ENCODE measurements around the gene RFPL3.
A peak's percentile ranks its signal among the peaks of the same experiment; 100 is the strongest.
"Not testable (repeated sequence)": the region's sequence is repeated elsewhere in the genome, so short reads cannot be mapped to it uniquely, and the experiment has no call there.

RFPL3 gene

DNA sequence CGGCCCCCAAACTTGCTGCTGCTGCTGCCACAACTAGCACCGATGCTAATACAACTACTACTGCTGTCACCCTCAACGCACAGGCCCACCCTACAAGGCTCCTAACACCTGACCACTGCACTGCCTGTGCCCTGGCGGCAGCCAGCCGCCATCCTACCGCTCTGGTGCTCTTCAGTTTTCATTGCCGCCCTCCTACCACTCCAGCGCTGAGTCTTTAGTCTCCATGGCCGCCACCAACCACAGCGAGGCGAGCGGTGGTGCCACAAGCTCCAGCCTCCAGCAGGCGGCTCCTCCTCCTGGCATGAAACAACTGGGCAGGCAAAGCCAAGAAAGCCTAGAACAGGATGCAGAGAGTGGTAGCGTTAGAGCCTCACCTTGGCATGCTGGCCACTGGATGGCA, 5.0 kb upstream of the RFPL3 start:
- no peak for DNase-seq (ENCODE audit: low read depth, low spot score)

DNA sequence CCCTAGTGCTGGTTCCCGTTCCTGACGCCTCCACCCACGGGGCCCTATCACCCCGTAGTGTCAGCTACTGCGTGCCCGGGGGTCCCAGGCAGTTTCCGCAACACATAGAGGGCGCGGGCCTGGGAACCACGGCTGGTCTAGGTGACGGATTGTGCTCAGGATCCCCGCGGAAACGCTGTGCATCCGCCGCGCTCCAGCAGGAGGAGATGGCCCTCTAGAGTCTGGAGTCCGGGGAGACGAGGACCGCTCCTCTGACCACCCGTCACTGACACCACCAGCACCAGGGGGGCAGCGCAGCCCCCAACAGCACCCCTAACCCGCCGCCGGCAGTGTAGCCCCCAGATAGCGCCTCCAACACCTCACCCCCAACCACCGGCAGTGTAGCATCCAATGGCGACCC, 4.4 kb upstream of the RFPL3 start:
- no peak for DNase-seq (ENCODE audit: low read depth, low spot score)

DNA sequence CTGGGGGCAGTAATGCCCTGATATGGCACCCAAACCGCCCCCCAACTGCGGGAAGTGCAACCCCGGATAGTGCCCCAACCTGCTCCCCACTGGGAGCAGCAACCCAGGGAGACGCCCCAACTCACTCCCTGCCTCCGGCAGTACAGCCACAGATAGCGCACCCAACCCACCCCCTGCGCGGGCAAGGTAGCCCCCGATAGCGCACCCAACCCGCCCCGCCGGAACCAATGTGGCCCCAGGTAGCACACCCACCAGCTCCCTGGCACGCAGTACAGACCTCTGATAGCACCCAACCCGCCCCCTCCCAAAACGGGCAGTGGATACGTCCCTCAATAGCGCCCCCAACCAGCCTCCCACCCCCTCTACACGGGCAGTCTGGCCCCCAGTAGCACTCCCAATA, 3.8 kb upstream of the RFPL3 start:
- DNase-seq (ENCODE audit: low read depth, low spot score), result no peak

DNA sequence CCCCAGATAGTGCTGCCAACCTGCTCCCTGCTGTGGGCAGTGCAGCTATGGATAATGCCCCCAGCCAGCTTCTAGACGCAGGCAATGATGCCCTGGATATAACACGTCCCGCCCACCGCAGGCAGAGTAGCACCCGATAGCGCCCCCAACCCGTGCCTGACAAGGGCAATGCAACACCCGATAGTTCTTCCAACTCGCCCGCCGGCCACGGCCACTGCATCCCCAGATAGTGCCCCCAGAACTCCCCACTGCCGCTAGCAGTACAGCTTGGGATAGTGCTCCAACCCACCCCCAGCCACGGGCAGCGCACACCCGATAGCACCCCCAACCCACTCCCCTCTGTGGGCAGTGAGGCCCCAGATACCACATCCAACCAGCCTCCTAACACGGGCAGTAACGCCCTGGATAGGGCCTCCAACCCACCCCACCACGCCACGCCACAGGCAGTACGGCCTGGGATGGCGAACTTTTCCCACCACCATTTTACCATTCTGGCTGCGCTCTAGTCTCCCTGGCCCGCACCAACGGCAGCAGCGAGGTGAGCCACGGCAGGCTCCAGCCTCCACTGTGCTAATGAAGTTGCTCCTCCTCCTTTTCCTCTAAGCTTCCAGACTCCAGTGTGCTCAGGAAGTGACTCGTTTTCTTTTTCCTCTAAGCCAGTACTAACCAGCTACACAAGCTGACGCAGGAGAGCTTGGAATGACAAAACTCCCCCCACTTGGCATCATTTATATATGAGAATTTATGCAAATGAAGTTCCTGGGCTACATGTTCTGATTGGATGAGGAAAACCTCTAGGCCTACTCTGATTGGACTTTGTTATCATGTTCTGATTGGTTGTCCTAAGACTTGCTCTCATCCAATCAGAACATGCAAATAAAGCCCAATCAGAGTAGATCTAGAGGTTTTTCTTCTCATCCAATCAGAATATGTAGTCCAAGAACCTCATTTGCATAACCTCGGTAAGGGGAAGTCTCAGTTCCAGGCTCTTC, 3.0 kb upstream of the RFPL3 start:
- DNase-seq (ENCODE audit: low read depth, low spot score), result no peak

DNA sequence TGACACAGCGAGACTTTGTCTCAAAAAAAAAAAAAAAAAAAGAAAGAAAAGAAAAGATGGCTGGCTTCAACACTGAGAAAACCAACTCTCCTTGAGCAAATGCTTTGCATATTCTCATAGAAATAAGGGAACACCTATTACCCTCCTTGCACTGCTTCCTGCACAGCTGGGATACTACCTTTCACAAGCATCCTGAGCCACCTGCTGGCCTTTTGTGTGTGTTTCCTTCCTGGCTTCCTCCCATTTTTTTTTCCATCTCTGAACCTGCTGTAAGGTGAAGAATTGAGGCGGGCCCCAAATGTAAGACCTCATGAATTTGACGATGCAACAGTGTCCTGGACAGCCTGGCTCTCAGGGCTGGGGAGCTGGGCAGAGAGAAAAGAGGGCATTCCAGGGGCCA, 1.9 kb upstream of the RFPL3 start:
- DNase-seq (ENCODE audit: low read depth, low spot score), result no peak

DNA sequence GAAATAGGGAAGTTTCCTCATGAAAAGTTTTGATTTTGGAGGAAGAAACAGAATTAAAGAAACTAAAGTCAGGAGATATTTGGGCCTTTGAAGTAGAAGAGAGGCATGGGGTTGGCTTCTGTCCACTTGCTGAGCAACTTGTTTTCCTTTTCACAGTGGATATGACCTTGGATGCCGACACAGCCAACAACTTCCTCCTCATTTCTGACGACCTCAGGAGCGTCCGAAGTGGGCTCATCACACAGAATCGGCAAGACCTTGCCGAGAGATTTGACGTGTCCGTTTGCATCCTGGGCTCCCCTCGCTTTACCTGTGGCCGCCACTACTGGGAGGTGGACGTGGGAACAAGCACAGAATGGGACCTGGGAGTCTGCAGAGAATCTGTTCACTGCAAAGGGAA, 2.4 kb downstream of the RFPL3 start:
- not testable (repeated sequence) for DNase-seq (ENCODE audit: low read depth, low spot score)

DNA sequence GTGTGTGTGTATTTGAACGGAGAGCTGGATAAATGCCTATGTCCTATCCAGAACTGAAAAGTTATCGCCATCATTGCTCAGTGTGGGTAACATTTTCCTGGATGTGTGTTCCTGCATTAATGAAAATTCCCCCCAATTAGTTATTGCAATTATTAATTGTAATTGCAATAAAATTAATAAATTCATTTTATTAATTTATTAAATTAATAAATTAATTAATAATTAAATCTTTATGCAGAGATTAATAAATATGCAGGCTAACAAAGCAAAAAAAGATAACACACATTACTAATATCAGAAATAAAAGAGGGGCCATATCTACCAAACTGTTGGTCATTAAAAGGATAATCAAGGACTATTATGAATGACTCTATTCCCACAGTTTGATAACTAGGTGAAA, 3.6 kb downstream of the RFPL3 start:
- no peak for DNase-seq (ENCODE audit: low read depth, low spot score)

DNA sequence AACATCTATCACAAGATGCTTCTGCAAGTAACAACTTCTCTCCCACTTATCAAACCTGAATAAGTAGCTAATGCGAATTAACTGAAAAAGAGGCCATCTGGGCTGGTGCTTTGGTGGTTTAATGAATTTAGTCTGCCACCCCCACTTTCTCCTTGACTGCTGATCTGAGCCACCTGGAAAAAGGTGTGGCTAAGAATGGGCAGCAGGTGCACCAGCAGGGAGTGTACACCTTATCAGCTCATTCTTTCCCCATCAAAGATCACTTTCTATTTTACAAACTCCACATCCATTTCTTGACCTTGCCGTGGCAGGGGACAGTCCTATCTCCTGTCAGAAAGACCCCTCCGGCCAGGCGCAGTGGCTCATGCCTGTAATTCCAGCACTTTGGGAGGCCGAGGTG, 6.5 kb downstream of the RFPL3 start:
- no peak for DNase-seq (ENCODE audit: low read depth, low spot score)

DNA sequence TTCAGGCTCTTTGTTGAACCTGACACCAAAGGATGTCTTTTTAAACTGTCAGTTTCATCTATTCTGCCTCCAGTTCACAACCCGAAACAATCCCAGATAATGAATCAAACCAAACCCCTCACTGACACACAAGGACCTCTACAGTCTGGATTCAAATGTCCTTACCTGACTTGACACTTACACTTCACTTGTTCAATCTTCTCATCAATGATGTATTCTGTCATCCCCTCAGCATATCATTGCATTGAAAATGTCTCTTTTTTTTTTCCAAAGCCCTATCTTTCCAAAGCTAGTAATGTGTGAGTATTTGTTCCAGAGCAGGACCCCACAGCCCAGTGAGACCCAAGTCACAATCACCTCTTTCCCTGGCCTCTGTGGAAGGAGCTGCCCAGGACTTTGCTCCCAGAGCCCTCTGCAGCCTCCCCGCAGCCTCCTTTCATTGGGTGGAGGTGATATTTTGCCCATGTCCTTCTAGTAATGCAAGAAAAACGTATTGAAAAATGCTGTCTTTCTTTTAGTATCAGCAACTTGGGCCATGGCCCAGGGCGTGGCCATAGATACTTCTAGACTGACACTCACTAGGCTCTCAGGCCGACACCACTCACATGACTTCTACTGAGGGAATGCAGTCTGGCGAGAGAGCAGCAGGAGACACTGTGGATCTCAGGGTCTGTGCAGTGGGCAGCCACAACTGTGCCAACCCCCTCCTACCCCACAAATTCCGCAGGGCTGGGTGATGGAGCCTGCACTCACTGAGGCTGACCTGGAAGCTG, 18.2 kb downstream of the RFPL3 start:
- no peak for DNase-seq (ENCODE audit: low read depth, low spot score)

DNA sequence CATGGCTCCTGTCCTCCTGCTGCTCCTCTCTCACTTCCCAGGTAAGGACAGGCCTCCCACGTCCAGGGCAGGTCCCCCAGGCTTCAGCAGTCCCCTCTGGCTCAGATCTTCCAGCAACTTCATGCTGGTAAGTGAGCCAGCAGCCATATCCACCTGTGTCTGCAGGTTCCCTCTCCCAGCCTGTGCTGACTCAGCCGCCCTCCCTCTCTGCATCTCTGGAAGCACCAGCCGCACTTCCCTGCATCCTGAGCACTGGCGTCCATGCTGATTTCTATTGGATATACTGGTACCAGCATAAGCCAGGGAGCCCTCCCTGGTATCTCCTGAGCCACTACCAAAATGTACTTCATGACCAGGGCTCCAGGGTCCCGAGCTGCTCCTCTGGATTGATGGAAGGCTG, 19.0 kb downstream of the RFPL3 start:
- DNase-seq (ENCODE audit: low read depth, low spot score), result no peak

DNA sequence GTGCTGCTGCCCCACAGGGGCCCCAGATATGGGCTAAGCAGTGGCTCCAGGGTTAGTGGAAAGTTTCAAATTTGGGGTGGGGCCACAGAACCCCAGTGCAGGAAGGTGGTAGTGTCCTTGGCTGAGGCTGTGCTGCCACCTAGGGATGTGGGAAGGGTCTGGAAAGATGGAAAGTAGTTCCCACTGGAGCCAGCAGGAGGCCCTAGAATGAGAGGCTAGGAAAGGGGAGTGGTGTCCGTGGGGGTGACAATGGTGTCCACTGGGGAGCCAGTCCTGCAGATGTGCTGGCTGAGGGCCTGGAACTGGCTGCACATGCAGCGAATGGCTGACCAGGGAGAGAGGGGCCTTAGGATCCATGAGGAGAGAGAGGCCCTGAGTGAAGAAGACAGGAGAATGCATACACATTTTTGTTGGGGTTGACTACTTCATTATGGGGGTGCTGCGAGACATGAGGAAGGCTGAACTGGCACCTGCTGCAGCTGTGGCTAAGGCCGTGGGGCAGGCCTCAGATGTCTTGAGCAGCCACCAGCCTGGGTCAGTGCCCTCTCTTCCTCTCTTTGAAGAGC, 21.1 kb downstream of the RFPL3 start:
- DNase-seq (ENCODE audit: low read depth, low spot score), result peak; percentile 52

DNA sequence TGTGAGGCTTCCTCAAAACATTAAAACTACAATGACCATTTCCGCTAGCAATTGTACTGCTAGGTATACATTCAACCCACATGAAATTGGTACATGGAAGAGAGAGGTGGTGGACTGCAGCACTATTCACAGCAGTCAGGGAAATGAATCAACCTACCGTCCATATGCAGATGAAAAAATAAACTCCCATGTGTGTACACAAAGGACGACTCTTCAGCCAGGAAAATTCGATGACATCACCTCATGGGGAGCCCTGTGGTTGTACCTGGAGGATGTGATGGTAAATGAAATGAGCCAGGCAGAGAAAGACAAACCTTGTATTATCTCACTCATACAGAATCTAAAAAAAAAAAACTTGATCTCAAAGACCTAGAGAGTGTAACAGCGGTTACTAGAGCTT, 23.3 kb downstream of the RFPL3 start:
- no peak for DNase-seq (ENCODE audit: low read depth, low spot score)

DNA sequence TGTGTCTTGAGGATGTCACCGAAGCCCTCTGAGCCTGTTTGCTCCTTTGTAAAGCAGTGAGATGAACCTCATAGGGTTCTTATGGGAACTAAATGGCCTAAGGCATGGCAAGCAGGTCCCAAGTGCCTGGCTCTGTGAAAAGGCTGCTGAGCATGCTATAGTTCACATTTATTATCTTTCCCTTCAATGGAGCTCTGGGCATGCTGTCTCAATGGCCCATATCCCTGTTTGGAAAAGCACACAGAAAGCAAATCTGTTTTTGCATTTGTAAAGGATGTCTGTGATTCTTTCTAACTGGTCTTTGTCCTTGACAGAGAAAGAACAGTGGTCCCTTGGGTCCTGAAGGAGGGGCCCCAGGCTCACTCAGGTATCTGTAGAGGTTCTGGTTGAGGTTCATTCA, 28.0 kb downstream of the RFPL3 start:
- DNase-seq (ENCODE audit: low read depth, low spot score), result no peak

DNA sequence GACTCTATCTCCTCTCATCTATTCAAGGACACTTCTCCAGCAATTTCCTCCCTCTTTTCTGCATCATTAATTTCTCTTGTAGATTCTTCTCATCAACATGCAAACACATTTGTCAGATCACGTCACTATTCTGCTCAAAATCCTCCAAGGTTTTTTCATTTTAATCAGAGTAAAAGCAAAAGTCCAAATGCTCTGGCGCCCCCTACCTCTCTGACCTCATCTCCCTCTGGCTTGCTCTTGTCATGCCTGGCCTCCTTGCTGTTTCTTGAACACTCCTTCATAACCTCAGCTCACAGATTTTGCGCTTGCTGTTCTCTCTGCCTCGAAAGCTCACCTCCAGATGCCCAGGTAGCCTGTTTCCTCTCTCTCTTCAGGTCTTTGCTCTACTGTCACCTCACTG, 32.0 kb downstream of the RFPL3 start:
- DNase-seq (ENCODE audit: low read depth, low spot score), result no peak

DNA sequence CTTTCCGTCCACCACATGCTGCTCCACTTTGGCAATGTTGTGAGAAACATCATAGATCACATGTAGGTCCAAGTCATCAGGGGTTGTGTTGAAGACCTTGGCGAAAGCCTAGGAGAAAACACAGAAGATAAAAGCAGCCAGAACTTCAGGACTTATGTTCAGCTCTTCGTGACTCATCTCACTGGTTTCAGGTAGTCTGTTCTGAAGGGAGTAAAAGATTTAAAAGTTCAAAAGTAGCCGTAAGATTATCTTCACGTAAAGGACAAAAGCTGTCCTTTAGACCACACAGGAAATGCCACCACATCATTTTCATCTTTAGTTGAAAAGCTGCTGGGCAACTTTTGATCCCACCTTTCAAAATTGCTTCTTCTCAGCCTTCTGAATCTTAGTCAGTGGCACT, 37.4 kb downstream of the RFPL3 start:
- DNase-seq (ENCODE audit: low read depth, low spot score), result no peak

DNA sequence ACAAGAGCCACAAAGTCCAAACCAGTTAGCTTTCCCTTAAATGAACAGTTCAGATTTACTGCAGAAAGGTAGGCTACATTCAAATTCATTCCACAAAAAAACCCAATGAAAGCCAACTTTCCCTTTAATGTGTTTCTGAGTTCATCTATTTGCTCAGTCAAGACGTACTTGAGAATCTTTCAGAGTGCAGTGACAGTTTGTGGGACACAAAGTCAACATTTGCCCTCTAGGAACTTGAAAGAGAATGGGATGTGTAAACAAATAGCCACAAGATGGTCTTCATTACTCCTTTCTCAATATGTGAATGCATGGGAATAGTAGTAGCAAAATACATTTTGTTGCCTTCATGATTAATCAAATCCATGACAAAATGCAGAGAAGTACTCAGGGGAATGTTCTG, 38.6 kb downstream of the RFPL3 start:
- no peak for DNase-seq (ENCODE audit: low read depth, low spot score)

DNA sequence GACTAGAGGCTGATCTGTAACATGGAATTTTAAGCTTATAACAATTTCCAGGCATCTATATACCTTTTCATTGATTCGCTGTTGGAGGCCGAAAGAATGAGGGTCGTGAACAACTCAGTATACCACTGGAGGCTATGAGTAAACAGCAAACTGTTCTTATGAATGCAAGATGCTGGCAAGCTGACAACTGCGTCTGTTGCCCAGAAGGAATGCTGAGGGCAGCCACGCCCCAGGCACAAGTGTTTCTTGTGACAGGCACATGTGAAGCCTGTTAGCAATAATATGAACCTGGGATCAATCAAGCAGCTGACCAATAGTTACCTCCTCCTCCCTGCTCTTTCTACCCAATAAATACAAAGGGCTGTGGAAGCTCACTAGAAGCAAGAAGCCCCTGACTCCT, 39.1 kb downstream of the RFPL3 start:
- no peak for DNase-seq (ENCODE audit: low read depth, low spot score)

DNA sequence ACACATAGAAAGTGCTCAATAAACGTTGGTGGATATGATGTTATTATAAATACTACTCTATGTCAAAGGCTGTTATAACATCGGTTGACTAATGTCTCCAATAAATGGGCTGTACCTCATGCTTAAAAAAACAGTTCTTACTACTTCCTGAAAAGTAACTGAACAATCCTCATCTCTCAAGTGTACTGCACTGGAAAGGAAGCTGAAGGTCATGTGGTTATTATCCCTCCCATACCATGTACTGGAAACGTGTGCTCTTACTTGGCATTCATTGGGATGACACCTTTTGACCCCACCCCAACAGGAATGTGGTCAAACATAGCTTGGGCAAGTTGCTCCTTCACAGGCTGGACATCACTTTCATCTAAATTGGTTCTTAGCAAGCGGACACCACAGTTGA, 43.8 kb downstream of the RFPL3 start:
- no peak for DNase-seq (ENCODE audit: low read depth, low spot score)

DNA sequence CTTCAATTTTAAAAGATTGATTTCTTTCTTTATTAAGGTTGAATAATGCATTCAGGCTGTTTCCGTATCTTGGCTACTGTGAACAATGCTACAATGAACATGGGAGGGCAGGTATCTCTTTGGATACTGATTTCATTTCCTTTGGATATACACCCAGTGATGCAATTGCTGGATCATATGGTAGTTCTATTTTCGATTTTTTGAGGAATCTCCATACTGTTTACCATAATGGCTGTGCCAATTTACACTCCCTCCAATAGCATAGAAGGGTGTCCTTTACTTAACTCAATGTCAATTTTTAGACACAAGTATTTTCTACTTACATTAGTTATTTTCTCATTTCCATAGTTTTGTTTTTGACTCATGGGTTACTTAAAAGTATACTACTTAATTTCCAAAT, 46.4 kb downstream of the RFPL3 start:
- DNase-seq (ENCODE audit: low read depth, low spot score), result no peak

DNA sequence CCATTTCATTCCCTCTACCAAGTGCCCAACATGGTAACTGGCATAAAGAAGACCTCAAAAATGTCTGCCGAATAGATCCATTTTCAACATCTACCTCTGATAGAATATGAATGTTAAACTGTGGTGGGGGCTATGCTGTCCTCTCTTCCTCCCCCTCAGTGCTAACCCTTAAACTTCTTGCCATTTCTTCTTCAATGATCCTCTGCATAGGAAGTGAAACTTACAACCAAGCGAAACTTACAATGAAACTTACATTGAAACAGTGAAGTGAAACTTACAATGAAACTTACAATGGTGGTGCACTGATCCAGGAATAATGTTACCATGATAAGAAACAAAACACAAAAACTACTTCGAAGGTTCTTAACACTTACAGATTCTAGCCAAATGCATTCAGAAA, 49.6 kb downstream of the RFPL3 start:
- DNase-seq (ENCODE audit: low read depth, low spot score), result no peak

DNA sequence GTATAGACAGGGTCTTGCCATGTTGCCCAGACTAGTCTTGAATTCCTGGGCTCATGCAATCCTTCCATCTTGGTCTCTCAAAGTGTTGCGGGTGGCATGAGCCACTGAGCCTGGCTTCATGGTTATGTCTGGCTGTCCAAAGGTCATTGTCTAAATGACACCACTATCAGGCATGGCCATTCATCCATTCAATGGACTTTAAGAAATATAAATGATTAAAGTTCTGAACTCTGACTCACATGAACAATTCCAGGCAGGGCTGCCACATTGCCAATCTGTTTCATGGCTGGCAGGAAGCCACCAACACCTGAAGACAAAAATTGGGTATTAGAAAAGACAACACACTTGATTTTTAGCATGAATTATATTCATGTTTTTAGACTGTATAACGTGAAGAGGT, 50.3 kb downstream of the RFPL3 start:
- DNase-seq (ENCODE audit: low read depth, low spot score), result no peak

DNA sequence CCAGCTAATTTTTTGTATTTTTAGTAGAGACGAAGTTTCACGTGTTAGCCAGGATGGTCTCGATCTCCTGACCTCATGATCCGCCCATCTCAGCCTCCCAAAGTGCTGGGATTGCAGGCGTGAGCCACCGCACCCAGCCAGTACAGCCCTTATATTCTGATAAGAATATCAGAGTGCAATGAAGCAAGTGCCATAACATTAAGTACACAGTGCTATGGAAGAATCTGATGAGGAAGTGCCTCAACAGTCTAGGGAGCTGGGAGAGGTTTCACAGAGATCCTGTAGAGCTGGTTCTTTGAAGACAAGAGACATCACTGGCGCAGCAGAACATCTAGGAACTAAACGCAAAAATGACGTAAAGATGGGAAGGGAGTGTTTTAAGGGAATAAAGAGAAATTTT, 52.3 kb downstream of the RFPL3 start:
- no peak for DNase-seq (ENCODE audit: low read depth, low spot score)

DNA sequence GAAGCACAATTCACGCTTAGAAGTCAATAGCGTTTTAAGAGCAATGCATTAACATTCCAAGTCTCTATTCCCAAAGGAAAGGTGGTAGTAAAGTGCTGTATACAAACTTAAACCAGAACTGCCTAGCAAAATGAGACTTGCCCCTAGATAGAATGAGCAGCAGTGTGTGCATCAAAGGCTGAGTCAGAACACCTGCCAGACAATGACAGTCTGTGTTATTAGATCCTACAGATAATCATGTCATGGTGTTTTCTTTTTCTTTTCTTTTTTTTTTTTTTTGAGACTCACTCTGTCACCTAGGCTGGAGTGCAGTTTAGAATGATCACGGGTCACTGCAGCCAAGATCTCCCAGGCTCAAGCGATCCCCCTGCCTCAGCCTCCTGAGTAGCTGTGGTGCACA, 52.8 kb downstream of the RFPL3 start:
- no peak for DNase-seq (ENCODE audit: low read depth, low spot score)

Data from iPS DF 19.7 (cell line).